Naive thymus-derived CD4-positive, alpha-beta T cell (primary cell): Measurements from ENCODE around the gene TDRD10. TPM values are rescaled to one million over a fixed set of nuclear protein-coding genes. Genes with fewer than 3 reads are reported as not detected.

Experiments
- ATAC-seq: fragments of 150-1000 bp; cut with Tn5 transposase; 2 replicates; pipeline ENCODE4 v1.10.0; 2021; ENCODE audit warnings: mild to moderate bottlenecking, moderate library complexity
- CTCF ChIA-PET: fragments of 350-600 bp; sonication (Branson Sonifier 250); formaldehyde crosslinking; loops from one replicate; lab custom pipeline; 2021; ENCODE audit warnings: antibody characterized with exemption; lab: Charles Lee
- POLR2A ChIA-PET: fragments of 350-600 bp; sonication (Branson Sonifier 250); formaldehyde crosslinking; loops from one replicate; lab custom pipeline; 2021; ENCODE audit warnings: antibody characterized with exemption, inconsistent platforms; lab: Charles Lee
- DNase-seq, 9 donors: peaks; one replicate each; pipeline versions ENCODE4 v3.0.0 to v3.0.0-alpha.2; 2020 to 2022; ENCODE audit warnings: mixed read lengths in 1 of 9
- H3K27ac ChIP-seq: one replicate; pipeline ENCODE4 v1.7.0; 2013; ENCODE audit warnings: mild to moderate bottlenecking, low read depth, low read length, moderate library complexity
- H3K27me3 ChIP-seq, 2 donors: one replicate each; pipeline ENCODE4 v1.7.0; 2013; ENCODE audit warnings: low read length in 2 of 2, mild to moderate bottlenecking in 2 of 2, moderate library complexity in 2 of 2; ENCODE audit not compliant: control insufficient read depth in 2 of 2, insufficient read depth in 2 of 2
- H3K36me3 ChIP-seq, 3 experiments: 1 replicate in 2 of 3; 2 replicates in 1 of 3; pipeline ENCODE4 v1.7.0; 2013; ENCODE audit warnings: low read length in 3 of 3, mild to moderate bottlenecking in 3 of 3, moderate library complexity in 1 of 3; ENCODE audit not compliant: insufficient read depth in 3 of 3, control insufficient read depth in 2 of 3
- H3K4me1 ChIP-seq, 2 donors: one replicate each; pipeline ENCODE4 v1.7.0; 2013; ENCODE audit warnings: low read length in 2 of 2, mild to moderate bottlenecking in 2 of 2, moderate library complexity in 1 of 2; ENCODE audit not compliant: control insufficient read depth in 2 of 2, insufficient read depth in 2 of 2
- H3K4me3 ChIP-seq: 2 replicates; pipeline ENCODE4 v1.7.0; 2013; ENCODE audit warnings: mild to moderate bottlenecking, low read length
- H3K9me3 ChIP-seq, 3 experiments: 1 replicate in 2 of 3; 2 replicates in 1 of 3; pipeline ENCODE4 v1.7.0; 2013; ENCODE audit warnings: low read length in 3 of 3; ENCODE audit not compliant: control insufficient read depth in 2 of 3
- H3K27ac Mint-ChIP-seq, 9 donors: one replicate each; pipeline ENCODE4 v1.8.0; 2020 to 2022; ENCODE audit warnings: mixed read lengths in 9 of 9, mild to moderate bottlenecking in 8 of 9, moderate library complexity in 5 of 9, inconsistent platforms in 2 of 9
- H3K27me3 Mint-ChIP-seq, 5 donors: one replicate each; pipeline ENCODE4 v1.8.0; 2021 to 2022; ENCODE audit warnings: mixed read lengths in 5 of 5, mild to moderate bottlenecking in 1 of 5
- H3K36me3 Mint-ChIP-seq, 5 donors: one replicate each; pipeline ENCODE4 v1.8.0; 2020 to 2022; ENCODE audit warnings: mixed read lengths in 5 of 5, mild to moderate bottlenecking in 3 of 5, inconsistent platforms in 1 of 5
- H3K4me1 Mint-ChIP-seq, 7 donors: one replicate each; pipeline ENCODE4 v1.8.0; 2020 to 2022; ENCODE audit warnings: mixed read lengths in 7 of 7, mild to moderate bottlenecking in 3 of 7, inconsistent platforms in 1 of 7
- H3K4me3 Mint-ChIP-seq, 10 donors: one replicate each; pipeline ENCODE4 v1.8.0; 2020 to 2022; ENCODE audit warnings: mild to moderate bottlenecking in 10 of 10, mixed read lengths in 10 of 10, moderate library complexity in 6 of 10, inconsistent platforms in 2 of 10
- H3K9me3 Mint-ChIP-seq, 11 donors: one replicate each; pipeline ENCODE4 v1.8.0; 2020 to 2022; ENCODE audit warnings: mixed read lengths in 11 of 11, mild to moderate bottlenecking in 4 of 11, inconsistent platforms in 1 of 11, moderate library complexity in 1 of 11
- intact Hi-C, 2 donors: fragments of 100-400 bp; cut with micrococcal nuclease; formaldehyde crosslinking; loops; one replicate each; pipeline ENCODE4 v1.15.1; 2023
- polyA plus RNA-seq, 2 donors: library from polyadenylated mRNA; unstranded; fragments of 300-500 nt; fragmentation: Illumina TruSeq; gene quantifications; one replicate each; pipeline ENCODE4 v1.2.3, GENCODE V29; 2021
- total RNA-seq, 6 experiments: library from RNA in 5 of 6; stranded (reverse) in 5 of 6; gene quantifications; 1 replicate in 5 of 6; 2 replicates in 1 of 6; pipeline ENCODE4 v1.2.3 and lab custom pipeline; 2021 to 2026

TDRD10 gene
- total and polyA plus RNA-seq, 7 experiments from 2014 or later, result 0.29 TPM; not detected in 6

DNA sequence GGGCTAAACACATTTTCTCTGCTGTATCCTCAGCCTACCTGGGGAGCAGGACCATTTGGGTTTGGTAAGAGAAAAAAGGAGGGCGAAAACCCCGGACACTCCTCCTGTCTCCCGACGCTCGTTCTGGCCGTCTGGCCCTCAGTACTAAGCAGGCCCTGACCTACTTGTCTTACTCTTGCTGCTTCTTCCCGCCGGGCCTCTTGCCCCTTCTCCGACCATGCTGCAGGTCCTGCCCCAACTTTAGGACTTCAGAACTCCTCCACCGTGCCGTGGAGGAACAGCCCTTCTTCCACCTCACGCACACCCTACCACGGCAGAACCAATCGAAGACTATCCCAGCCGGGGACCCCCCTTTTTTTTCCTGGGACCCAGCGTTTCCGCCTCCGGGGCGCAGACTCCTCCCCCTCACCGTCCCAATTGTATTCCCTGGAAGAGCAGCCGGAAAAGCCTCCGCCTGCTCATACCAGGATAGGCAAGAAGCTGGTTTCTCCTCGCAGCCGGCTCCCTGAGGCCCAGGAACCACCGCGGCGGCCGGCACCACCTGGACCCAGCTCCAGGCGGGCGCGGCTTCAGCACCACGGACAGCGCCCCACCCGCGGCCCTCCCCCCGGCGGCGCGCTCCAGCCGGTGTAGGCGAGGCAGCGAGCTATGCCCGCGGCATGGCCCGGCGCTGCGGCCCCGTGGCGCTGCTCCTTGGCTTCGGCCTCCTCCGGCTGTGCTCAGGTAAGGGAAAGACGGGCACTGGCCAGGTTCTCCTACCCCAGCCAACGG lies 65.6 kb downstream of the TDRD10 start, which contains the start of gene CHRNB2:
TSS of gene CHRNB2 (plus strand) at position 393 of the 771 bp plus-strand sequence. CDS start at position 660, 267 bp downstream.
- Mint-ChIP-seq H3K9me3 (peaks cover 0 to 2% (median 0%) of the 10 kb centered on the region in 11 donors), H3K4me1 (peaks cover 0 to 9% (median 5%) of the 10 kb centered on the region in 7 donors), H3K27ac (peak within 1 kb of the TSS in 2 of 9 donors; percentile 27 to 65), H3K4me3 (peak within 1 kb of the TSS in 7 of 10 donors; percentile 9 to 68 (median 43)), H3K36me3 (no peaks in the 10 kb centered on the region), H3K27me3 (peaks cover 15 to 48% (median 24%) of the 10 kb centered on the region in 5 donors)
- Histone ChIP-seq H3K27me3 (peaks cover 0 to 14% of the 10 kb centered on the region in 2 donors), H3K36me3 (no peaks in the 10 kb centered on the region), H3K4me1 (peaks cover 3 to 9% of the 10 kb centered on the region in 2 donors), H3K4me3 (no peak within 1 kb of the TSS), H3K27ac (no peak within 1 kb of the TSS), H3K9me3 (no peaks in the 10 kb centered on the region)
- ATAC-seq (peak; percentile 97), DNase-seq (peak; percentile 55 to 92 (median 71))
- ChIA-PET CTCF (interaction anchor here (0.6 kb wide), 1 partner anchor 8 kb away, joined by 3 read pairs; no protein-coding TSS in a partner anchor), POLR2A (interaction anchor here (1.2 kb wide), 1 partner anchor 8 kb away, joined by 3 read pairs; no protein-coding TSS in a partner anchor)
- intact Hi-C loops, result loop anchor here in 1 of 2 donors (1.0 kb wide), 1 partner anchor 8 kb away; no protein-coding TSS in a partner anchor

DNA sequence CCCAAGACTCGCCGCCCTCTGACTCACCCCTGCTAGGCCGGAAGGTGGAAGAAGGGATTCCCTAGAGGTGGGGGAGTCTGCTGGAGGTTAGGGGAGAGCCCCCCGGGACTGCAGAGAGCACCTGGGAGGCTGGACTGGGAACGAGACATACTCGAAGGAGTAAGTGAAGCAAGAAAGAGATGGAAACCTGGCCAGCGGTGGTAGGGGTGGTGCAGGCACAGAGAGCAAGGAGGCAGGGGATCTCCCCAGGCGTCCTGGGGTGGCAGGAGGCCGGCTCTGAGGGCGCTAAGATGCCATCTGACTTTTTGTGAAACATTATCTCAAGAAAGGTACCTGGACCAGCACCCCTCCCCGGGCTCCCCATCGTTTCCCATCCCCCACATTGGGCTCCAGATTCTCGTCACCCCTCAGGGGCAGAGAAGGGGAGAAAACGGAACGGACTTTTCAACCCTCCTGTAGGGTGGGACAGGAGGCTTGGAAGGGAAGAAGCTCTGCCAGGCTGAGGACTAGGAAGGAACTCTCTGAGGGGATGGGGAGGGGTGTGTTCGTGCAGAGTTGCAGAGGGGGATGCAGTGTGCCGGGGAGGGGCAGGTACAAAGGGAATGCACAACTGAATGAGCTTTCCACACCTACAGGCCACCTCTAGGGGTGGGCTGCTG lies 66.3 kb downstream of the TDRD10 start:
- ChIA-PET POLR2A (interaction anchor here (1.2 kb wide), 1 partner anchor 9 kb away, joined by 3 read pairs; no protein-coding TSS in a partner anchor), CTCF (interaction anchor here (0.5 kb wide), 1 partner anchor 101 kb away, joined by 3 read pairs; no protein-coding TSS in a partner anchor)
- Histone ChIP-seq H3K36me3 (no peaks in the 10 kb centered on the region), H3K27ac (no peak overlapping the region), H3K4me1 (peaks cover 3 to 9% of the 10 kb centered on the region in 2 donors), H3K27me3 (peaks cover 0 to 14% of the 10 kb centered on the region in 2 donors), H3K4me3 (no peak overlapping the region), H3K9me3 (no peaks in the 10 kb centered on the region)
- H3K27ac Mint-ChIP-seq, result peak overlapping the region in 1 of 9 donors; percentile 65
- intact Hi-C loops, result no loop called here
- peaks cover 15 to 47% (median 24%) of the 10 kb centered on the region in 5 donors for H3K27me3 Mint-ChIP-seq
- H3K4me3 Mint-ChIP-seq, result peak overlapping the region in 3 of 10 donors; percentile 10 to 54 (median 25)
- peaks cover 0 to 9% (median 5%) of the 10 kb centered on the region in 7 donors for H3K4me1 Mint-ChIP-seq
- peaks cover 0 to 2% (median 0%) of the 10 kb centered on the region in 11 donors for H3K9me3 Mint-ChIP-seq
- no peaks in the 10 kb centered on the region for H3K36me3 Mint-ChIP-seq
- ATAC-seq (peak; percentile 4), DNase-seq (no peak)

DNA sequence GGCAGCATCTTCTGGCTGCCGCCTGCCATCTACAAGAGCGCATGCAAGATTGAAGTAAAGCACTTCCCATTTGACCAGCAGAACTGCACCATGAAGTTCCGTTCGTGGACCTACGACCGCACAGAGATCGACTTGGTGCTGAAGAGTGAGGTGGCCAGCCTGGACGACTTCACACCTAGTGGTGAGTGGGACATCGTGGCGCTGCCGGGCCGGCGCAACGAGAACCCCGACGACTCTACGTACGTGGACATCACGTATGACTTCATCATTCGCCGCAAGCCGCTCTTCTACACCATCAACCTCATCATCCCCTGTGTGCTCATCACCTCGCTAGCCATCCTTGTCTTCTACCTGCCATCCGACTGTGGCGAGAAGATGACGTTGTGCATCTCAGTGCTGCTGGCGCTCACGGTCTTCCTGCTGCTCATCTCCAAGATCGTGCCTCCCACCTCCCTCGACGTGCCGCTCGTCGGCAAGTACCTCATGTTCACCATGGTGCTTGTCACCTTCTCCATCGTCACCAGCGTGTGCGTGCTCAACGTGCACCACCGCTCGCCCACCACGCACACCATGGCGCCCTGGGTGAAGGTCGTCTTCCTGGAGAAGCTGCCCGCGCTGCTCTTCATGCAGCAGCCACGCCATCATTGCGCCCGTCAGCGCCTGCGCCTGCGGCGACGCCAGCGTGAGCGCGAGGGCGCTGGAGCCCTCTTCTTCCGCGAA lies 69.4 kb downstream of the TDRD10 start:
- Histone ChIP-seq H3K36me3 (no peaks in the 10 kb centered on the region), H3K27ac (no peak overlapping the region), H3K9me3 (no peaks in the 10 kb centered on the region), H3K4me1 (peaks cover 3 to 9% of the 10 kb centered on the region in 2 donors), H3K27me3 (peaks cover 0 to 14% of the 10 kb centered on the region in 2 donors), H3K4me3 (no peak overlapping the region)
- intact Hi-C loops, result no loop called here
- Mint-ChIP-seq H3K36me3 (no peaks in the 10 kb centered on the region), H3K27ac (peak overlapping the region in 1 of 9 donors; percentile 36), H3K27me3 (peaks cover 15 to 30% (median 22%) of the 10 kb centered on the region in 5 donors), H3K9me3 (peaks cover 0 to 2% (median 0%) of the 10 kb centered on the region in 11 donors), H3K4me3 (no peak overlapping the region), H3K4me1 (peaks cover 0 to 14% (median 7%) of the 10 kb centered on the region in 7 donors)
- ChIA-PET CTCF (no interaction called here), POLR2A (no interaction called here)
- DNase-seq (no peak), ATAC-seq (no peak)

DNA sequence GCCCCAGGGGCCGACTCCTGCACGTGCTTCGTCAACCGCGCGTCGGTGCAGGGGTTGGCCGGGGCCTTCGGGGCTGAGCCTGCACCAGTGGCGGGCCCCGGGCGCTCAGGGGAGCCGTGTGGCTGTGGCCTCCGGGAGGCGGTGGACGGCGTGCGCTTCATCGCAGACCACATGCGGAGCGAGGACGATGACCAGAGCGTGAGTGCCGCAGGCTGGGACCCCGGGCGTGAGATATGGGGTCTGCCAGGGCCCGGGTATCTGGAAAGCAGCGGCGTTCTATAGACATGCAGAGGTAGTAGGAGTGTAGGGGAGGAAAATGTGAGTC lies 69.9 kb downstream of the TDRD10 start:
- Histone ChIP-seq H3K4me3 (no peak overlapping the region), H3K27me3 (peaks cover 0 to 14% of the 10 kb centered on the region in 2 donors), H3K4me1 (peaks cover 3 to 9% of the 10 kb centered on the region in 2 donors), H3K36me3 (no peaks in the 10 kb centered on the region), H3K9me3 (no peaks in the 10 kb centered on the region), H3K27ac (no peak overlapping the region)
- Mint-ChIP-seq H3K36me3 (no peaks in the 10 kb centered on the region), H3K4me3 (no peak overlapping the region), H3K27ac (no peak overlapping the region), H3K9me3 (peaks cover 0 to 2% (median 0%) of the 10 kb centered on the region in 11 donors), H3K4me1 (peaks cover 0 to 14% (median 7%) of the 10 kb centered on the region in 7 donors), H3K27me3 (peaks cover 13 to 25% (median 17%) of the 10 kb centered on the region in 5 donors)
- no peak for DNase-seq
- intact Hi-C loops, result no loop called here
- no peak for ATAC-seq
- ChIA-PET POLR2A (no interaction called here), CTCF (interaction anchor here (1.6 kb wide), 1 partner anchor 34 kb away, joined by 5 read pairs; no protein-coding TSS in a partner anchor)

DNA sequence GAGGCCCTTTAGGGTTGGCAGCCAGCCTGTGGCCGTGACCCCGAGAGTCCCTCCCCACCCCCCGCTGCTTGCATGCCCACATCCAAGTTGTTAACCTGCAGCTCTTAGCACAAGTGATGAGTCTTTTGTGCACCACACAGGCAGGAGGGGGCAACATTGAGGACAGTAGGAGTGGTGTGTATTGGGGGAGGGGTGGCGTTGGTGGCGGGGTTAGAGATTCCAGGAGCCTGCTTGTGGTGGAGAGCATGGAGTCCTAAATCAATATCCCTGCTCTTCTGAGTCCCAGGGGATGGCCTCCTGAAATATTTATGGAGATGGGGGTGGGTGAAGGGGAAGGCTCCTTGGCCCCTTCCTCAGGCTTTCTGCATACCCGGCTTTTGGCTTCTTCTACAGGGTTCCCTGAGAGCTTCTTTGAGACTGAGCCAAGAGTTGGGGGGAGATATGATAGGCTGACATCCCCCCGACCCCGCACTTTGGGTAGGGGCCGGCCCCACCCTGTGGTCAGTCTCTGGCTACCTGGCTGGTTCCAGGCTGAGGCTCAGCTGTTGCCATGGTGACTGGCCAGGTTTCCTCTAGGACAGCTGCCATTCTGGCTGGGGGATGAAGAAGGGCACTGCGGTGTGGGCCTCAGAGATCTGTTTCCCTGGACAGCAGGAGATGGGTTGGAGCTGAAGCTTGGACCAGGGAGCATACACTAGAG lies 70.6 kb downstream of the TDRD10 start:
- Mint-ChIP-seq H3K4me1 (peaks cover 0 to 11% (median 4%) of the 10 kb centered on the region in 7 donors), H3K27ac (no peak overlapping the region), H3K4me3 (no peak overlapping the region), H3K27me3 (peaks cover 7 to 18% (median 11%) of the 10 kb centered on the region in 5 donors), H3K36me3 (no peaks in the 10 kb centered on the region), H3K9me3 (peaks cover 0 to 1% (median 0%) of the 10 kb centered on the region in 11 donors)
- H3K4me3 ChIP-seq, result no peak overlapping the region
- ChIA-PET CTCF (interaction anchor here (1.6 kb wide), 1 partner anchor 33 kb away, joined by 5 read pairs; no protein-coding TSS in a partner anchor), POLR2A (no interaction called here)
- peaks cover under 1 to 8% of the 10 kb centered on the region in 2 donors for H3K4me1 ChIP-seq
- H3K27ac ChIP-seq, result no peak overlapping the region
- H3K9me3 ChIP-seq, result no peaks in the 10 kb centered on the region
- intact Hi-C loops, result no loop called here
- H3K27me3 ChIP-seq, result peaks cover 0 to 8% of the 10 kb centered on the region in 2 donors
- no peaks in the 10 kb centered on the region for H3K36me3 ChIP-seq
- DNase-seq (no peak), ATAC-seq (no peak)
